Stomach smooth muscle (tissue), 2 donors: ENCODE data around the gene HS3ST3A1.

Source experiments
- H3K27ac ChIP-seq: one replicate; pipeline ENCODE4 v1.7.0; 2013; ENCODE audit warnings: mild to moderate bottlenecking, low read length, inconsistent platforms
- H3K27me3 ChIP-seq, 2 donors: one replicate each; pipeline ENCODE4 v1.7.0; 2013; ENCODE audit warnings: low read length in 2 of 2; ENCODE audit not compliant: insufficient read depth in 2 of 2, control insufficient read depth in 1 of 2
- H3K36me3 ChIP-seq, 2 donors: one replicate each; pipeline ENCODE4 v1.7.0; 2013; ENCODE audit warnings: low read length in 2 of 2; ENCODE audit not compliant: control insufficient read depth in 2 of 2, insufficient read depth in 2 of 2
- H3K4me1 ChIP-seq: one replicate; pipeline ENCODE4 v1.7.0; 2013; ENCODE audit warnings: low read length; ENCODE audit not compliant: control insufficient read depth, insufficient read depth
- H3K4me3 ChIP-seq, 2 donors: one replicate each; pipeline ENCODE4 v1.7.0; 2013; ENCODE audit warnings: low read length in 2 of 2
- H3K9ac ChIP-seq, 2 donors: one replicate each; pipeline ENCODE4 v1.7.0; 2013; ENCODE audit warnings: low read length in 2 of 2, mild to moderate bottlenecking in 1 of 2
- H3K9me3 ChIP-seq, 2 donors: one replicate each; pipeline ENCODE4 v1.7.0; 2013; ENCODE audit warnings: low read length in 2 of 2; ENCODE audit not compliant: control insufficient read depth in 2 of 2
- donor health status: healthy.
- donor health status: Pancreatic carcinoma.

HS3ST3A1 gene

GRCh38 chr17:13572581-13572980 lies 29.1 kb downstream of the HS3ST3A1 start:
- Histone ChIP-seq H3K36me3 (no peaks in the 10 kb centered on the region), H3K9me3 (no peaks in the 10 kb centered on the region), H3K4me1 (no peaks in the 10 kb centered on the region), H3K4me3 (no peak overlapping the region), H3K9ac (no peak overlapping the region), H3K27me3 (peaks cover 2 to 7% of the 10 kb centered on the region in 2 donors), H3K27ac (no peak overlapping the region)

- no peak overlapping the region for H3K27ac ChIP-seq
- H3K36me3 ChIP-seq: no peaks in the 10 kb centered on the region
- H3K9me3 ChIP-seq: no peaks in the 10 kb centered on the region
- H3K4me3 ChIP-seq: no peak overlapping the region
- peaks cover 2 to 7% of the 10 kb centered on the region in 2 donors for H3K27me3 ChIP-seq
- H3K9ac ChIP-seq: no peak overlapping the region
- H3K4me1 ChIP-seq: no peaks in the 10 kb centered on the region
Measured at GRCh38 chr17:13569398-13570123, 32.2 kb downstream of the HS3ST3A1 start.

GRCh38 chr17:13568582-13569397 lies 32.9 kb downstream of the HS3ST3A1 start:
- Histone ChIP-seq H3K4me3 (no peak overlapping the region), H3K27ac (no peak overlapping the region), H3K9me3 (no peaks in the 10 kb centered on the region), H3K27me3 (peaks cover 2 to 7% of the 10 kb centered on the region in 2 donors), H3K9ac (no peak overlapping the region), H3K36me3 (no peaks in the 10 kb centered on the region), H3K4me1 (no peaks in the 10 kb centered on the region)

- H3K4me3 ChIP-seq: no peak overlapping the region
- H3K4me1 ChIP-seq: peaks cover 4% of the 10 kb centered on the region
- H3K27me3 ChIP-seq: no peaks in the 10 kb centered on the region
- no peak overlapping the region for H3K9ac ChIP-seq
- no peaks in the 10 kb centered on the region for H3K9me3 ChIP-seq
- H3K36me3 ChIP-seq: no peaks in the 10 kb centered on the region
- H3K27ac ChIP-seq: no peak overlapping the region
Measured at GRCh38 chr17:13563866-13564265, 37.9 kb downstream of the HS3ST3A1 start.

- Histone ChIP-seq H3K9ac (no peak overlapping the region), H3K27ac (no peak overlapping the region), H3K9me3 (no peaks in the 10 kb centered on the region), H3K4me1 (peaks cover 4% of the 10 kb centered on the region), H3K4me3 (no peak overlapping the region), H3K27me3 (no peaks in the 10 kb centered on the region), H3K36me3 (no peaks in the 10 kb centered on the region)
Measured at GRCh38 chr17:13562271-13562800, 39.4 kb downstream of the HS3ST3A1 start.

- Histone ChIP-seq H3K4me3 (no peak overlapping the region), H3K36me3 (no peaks in the 10 kb centered on the region), H3K27me3 (no peaks in the 10 kb centered on the region), H3K4me1 (peaks cover 4% of the 10 kb centered on the region), H3K27ac (no peak overlapping the region), H3K9ac (no peak overlapping the region), H3K9me3 (no peaks in the 10 kb centered on the region)
Measured at GRCh38 chr17:13561606-13562270, 40.0 kb downstream of the HS3ST3A1 start.

- no peaks in the 10 kb centered on the region for H3K27me3 ChIP-seq
- peaks cover 4% of the 10 kb centered on the region for H3K4me1 ChIP-seq
- H3K9me3 ChIP-seq: no peaks in the 10 kb centered on the region
- H3K4me3 ChIP-seq: no peak overlapping the region
- no peaks in the 10 kb centered on the region for H3K36me3 ChIP-seq
- no peak overlapping the region for H3K9ac ChIP-seq
- no peak overlapping the region for H3K27ac ChIP-seq
Measured at GRCh38 chr17:13560935-13561334, 40.8 kb downstream of the HS3ST3A1 start.

- Histone ChIP-seq H3K36me3 (no peaks in the 10 kb centered on the region), H3K9me3 (no peaks in the 10 kb centered on the region), H3K4me1 (peaks cover 4% of the 10 kb centered on the region), H3K9ac (no peak overlapping the region), H3K27ac (no peak overlapping the region), H3K4me3 (no peak overlapping the region), H3K27me3 (no peaks in the 10 kb centered on the region)
Measured at GRCh38 chr17:13558588-13558987, 43.1 kb downstream of the HS3ST3A1 start.

- Histone ChIP-seq H3K4me3 (no peak overlapping the region), H3K27me3 (no peaks in the 10 kb centered on the region), H3K9me3 (no peaks in the 10 kb centered on the region), H3K9ac (no peak overlapping the region), H3K4me1 (no peaks in the 10 kb centered on the region), H3K36me3 (no peaks in the 10 kb centered on the region), H3K27ac (no peak overlapping the region)
Measured at GRCh38 chr17:13557077-13557476, 44.7 kb downstream of the HS3ST3A1 start.

- Histone ChIP-seq H3K36me3 (no peaks in the 10 kb centered on the region), H3K27me3 (no peaks in the 10 kb centered on the region), H3K9me3 (peaks cover 0 to 4% of the 10 kb centered on the region in 2 donors), H3K4me1 (no peaks in the 10 kb centered on the region), H3K27ac (no peak overlapping the region), H3K4me3 (no peak overlapping the region), H3K9ac (no peak overlapping the region)
Measured at GRCh38 chr17:13554231-13554630, 47.5 kb downstream of the HS3ST3A1 start.
